ENCODE results near the gene BFSP2.

DNA sequence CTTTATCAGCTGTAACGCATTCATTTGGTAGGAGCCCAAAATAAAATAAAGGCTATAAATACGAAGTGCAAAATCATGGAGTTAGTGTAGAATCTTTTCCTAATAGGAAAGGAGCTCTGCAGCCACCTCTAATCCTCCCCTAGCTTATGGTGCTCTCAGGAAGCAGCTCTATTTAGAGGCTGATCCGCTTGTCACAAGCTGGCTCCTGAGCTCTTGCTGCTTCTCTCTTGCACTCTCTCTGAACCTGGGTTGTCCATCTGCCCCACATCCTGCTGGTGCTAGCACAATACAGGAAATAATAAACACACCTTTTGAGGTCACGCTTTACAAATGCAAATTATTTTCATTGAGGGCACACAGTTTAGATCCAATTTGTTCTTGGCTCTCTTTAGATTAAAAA is 37.3 kb upstream of the BFSP2 start:
- TF ChIP-seq TAF1 (IDR thresholded peaks at IDR 0.05; ENCODE audit: low read depth, low read length), result no peak
- no peak for TF ChIP-seq POLR2A (IDR thresholded peaks at IDR 0.05; ENCODE audit: low read depth, low read length)
- TF ChIP-seq POLR2AphosphoS5 (IDR thresholded peaks at IDR 0.05; ENCODE audit: low read depth, low read length), result no peak
- TF ChIP-seq SPI1 (IDR thresholded peaks at IDR 0.05; ENCODE audit: low read depth, low read length), result no peak
- TF ChIP-seq PAX5 (IDR thresholded peaks at IDR 0.05; ENCODE audit: insufficient read depth, low read length, severe bottlenecking), result no peak
- no peak for TF ChIP-seq POU2F2 (IDR thresholded peaks at IDR 0.05; ENCODE audit: low read depth, low read length)
